WTC11 (cell line): ENCODE results near the gene SRP14. TPM values are rescaled to one million over a fixed set of nuclear protein-coding genes. Genes with fewer than 3 reads are reported as not detected.

Experiments
- ATAC-seq: fragments of 200-7000 bp; cut with Tn5 transposase; 2 replicates; pipeline ENCODE4 v1.10.0; 2021; ENCODE audit warnings: mild to moderate bottlenecking, moderate library complexity
- CTCF ChIA-PET: fragments of 300-600 bp; sonication (Branson Sonifier 250); formaldehyde crosslinking; loops from one replicate; lab custom pipeline; 2021; ENCODE audit warnings: antibody characterized with exemption; lab: Charles Lee
- POLR2A ChIA-PET: fragments of 350-600 bp; sonication (Branson Sonifier 250); formaldehyde crosslinking; loops from one replicate; lab custom pipeline; 2021; ENCODE audit warnings: antibody characterized with exemption; lab: Charles Lee
- DNase-seq: peaks from one replicate; pipeline ENCODE4 v3.0.0; 2021; ENCODE audit warnings: low spot score
- H3K27ac Mint-ChIP-seq: 2 replicates; pipeline ENCODE4 v1.8.0; 2021; ENCODE audit warnings: mixed read lengths
- H3K27me3 Mint-ChIP-seq: 2 replicates; pipeline ENCODE4 v1.8.0; 2021; ENCODE audit warnings: low read depth, mild to moderate bottlenecking, moderate library complexity, mixed read lengths
- H3K36me3 Mint-ChIP-seq: 2 replicates; pipeline ENCODE4 v1.8.0; 2021; ENCODE audit warnings: mixed read lengths
- H3K4me1 Mint-ChIP-seq: 2 replicates; pipeline ENCODE4 v1.8.0; 2022; ENCODE audit warnings: mixed read lengths
- H3K4me3 Mint-ChIP-seq: 2 replicates; pipeline ENCODE4 v1.8.0; 2021; ENCODE audit warnings: mild to moderate bottlenecking, moderate library complexity, mixed read lengths
- H3K9me3 Mint-ChIP-seq: 2 replicates; pipeline ENCODE4 v1.8.0; 2021; ENCODE audit warnings: mixed read lengths
- ETV6 ChIP-seq: sonication (generic); formaldehyde crosslinking; IDR thresholded peaks from 2 replicates; pipeline ENCODE4 v1.8.1; 2022; ENCODE audit warnings: mild to moderate bottlenecking, missing genetic modification reagents
- HMGA2 ChIP-seq: fragments of 250-450 bp; sonication (Bioruptor Pico); IDR thresholded peaks from 2 replicates; pipeline ENCODE4 v1.4.0; 2021; ENCODE audit warnings: mild to moderate bottlenecking, moderate library complexity
- NFATC4 ChIP-seq: fragments of 250-450 bp; sonication (Bioruptor Pico); IDR thresholded peaks from 2 replicates; pipeline ENCODE4 v1.9.0; 2021; ENCODE audit warnings: mild to moderate bottlenecking
- NFYB ChIP-seq: sonication (generic); formaldehyde crosslinking; conservative IDR thresholded peaks from 2 replicates; pipeline ENCODE4 v1.8.0; 2022; ENCODE audit warnings: low read depth, missing genetic modification reagents
- SOX15 ChIP-seq: fragments of 250-450 bp; sonication (Bioruptor Pico); IDR thresholded peaks from 2 replicates; pipeline ENCODE4 v1.9.0; 2021; ENCODE audit warnings: mild to moderate bottlenecking
- total RNA-seq: library from RNA; stranded (reverse); gene quantifications from 3 replicates; pipeline ENCODE4 v1.2.3, GENCODE V29; 2021
- TF ChIP-seq, protein P1 (sequence below): fragments of 250-450 bp; sonication (Bioruptor Pico); IDR thresholded peaks from 2 replicates; pipeline ENCODE4 v1.9.0; 2021; ENCODE audit warnings: mild to moderate bottlenecking, borderline replicate concordance
- TF ChIP-seq, protein P2 (sequence below): sonication (generic); formaldehyde crosslinking; IDR thresholded peaks from 2 replicates; pipeline ENCODE4 v1.8.1; 2023; ENCODE audit warnings: mild to moderate bottlenecking, missing genetic modification reagents
- TF ChIP-seq, protein P3 (sequence below): fragments of 250-450 bp; sonication (Bioruptor Pico); IDR thresholded peaks from 2 replicates; pipeline ENCODE4 v2.1.2; 2022; ENCODE audit warnings: mild to moderate bottlenecking, moderate library complexity
- TF ChIP-seq, protein P4 (sequence below): fragments of 250-450 bp; sonication (Bioruptor Pico); IDR thresholded peaks from 2 replicates; pipeline ENCODE4 v1.9.0; 2021; ENCODE audit warnings: moderate library complexity, mild to moderate bottlenecking, inconsistent platforms, borderline replicate concordance
- TF ChIP-seq, protein P5 (sequence below): sonication (generic); formaldehyde crosslinking; IDR thresholded peaks from 2 replicates; pipeline ENCODE4 v1.8.1; 2023; ENCODE audit warnings: mild to moderate bottlenecking, missing genetic modification reagents, moderate library complexity
- TF ChIP-seq, protein P6 (sequence below): sonication (generic); formaldehyde crosslinking; IDR thresholded peaks from 2 replicates; pipeline ENCODE4 v1.8.0; 2022; ENCODE audit warnings: mild to moderate bottlenecking, missing genetic modification reagents

SRP14 gene
- total RNA-seq, 1 experiment from 2014 or later, result 190 TPM

DNA sequence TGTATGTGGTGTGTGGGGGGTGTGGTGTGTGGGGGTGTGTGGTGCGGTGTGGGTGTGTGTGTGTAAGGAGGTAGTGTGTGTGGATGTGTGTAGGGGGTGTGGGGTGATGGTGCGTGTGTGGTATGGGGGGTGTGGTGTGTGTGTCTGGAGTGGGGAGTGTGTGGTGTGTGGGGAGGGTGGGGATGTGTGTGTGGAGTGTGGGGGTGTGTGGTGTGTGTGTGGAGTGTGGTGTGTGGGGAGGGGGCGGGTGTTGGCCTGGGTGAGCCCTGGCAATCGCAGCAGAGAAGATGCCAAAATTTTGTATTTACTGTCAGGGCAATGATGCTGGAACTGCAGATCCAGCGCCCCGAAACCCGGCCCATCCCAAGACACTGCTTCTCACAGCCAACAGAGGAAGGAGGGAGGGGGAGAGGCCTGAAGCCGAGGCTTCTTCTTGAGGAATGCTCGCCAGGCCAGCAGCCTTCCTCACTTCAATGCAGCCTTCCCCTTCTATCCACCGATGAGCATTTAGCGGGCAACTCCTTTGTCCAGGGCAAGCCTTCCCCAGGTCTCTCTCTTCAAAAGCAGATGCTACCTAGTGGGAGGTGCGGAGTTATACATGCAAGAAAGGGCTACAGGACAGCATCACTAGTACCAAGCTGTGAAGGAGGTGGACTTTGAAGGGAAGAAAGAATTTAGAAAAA is 11.9 kb upstream of the SRP14 start (continued):
- TF ChIP-seq, protein P1, sequence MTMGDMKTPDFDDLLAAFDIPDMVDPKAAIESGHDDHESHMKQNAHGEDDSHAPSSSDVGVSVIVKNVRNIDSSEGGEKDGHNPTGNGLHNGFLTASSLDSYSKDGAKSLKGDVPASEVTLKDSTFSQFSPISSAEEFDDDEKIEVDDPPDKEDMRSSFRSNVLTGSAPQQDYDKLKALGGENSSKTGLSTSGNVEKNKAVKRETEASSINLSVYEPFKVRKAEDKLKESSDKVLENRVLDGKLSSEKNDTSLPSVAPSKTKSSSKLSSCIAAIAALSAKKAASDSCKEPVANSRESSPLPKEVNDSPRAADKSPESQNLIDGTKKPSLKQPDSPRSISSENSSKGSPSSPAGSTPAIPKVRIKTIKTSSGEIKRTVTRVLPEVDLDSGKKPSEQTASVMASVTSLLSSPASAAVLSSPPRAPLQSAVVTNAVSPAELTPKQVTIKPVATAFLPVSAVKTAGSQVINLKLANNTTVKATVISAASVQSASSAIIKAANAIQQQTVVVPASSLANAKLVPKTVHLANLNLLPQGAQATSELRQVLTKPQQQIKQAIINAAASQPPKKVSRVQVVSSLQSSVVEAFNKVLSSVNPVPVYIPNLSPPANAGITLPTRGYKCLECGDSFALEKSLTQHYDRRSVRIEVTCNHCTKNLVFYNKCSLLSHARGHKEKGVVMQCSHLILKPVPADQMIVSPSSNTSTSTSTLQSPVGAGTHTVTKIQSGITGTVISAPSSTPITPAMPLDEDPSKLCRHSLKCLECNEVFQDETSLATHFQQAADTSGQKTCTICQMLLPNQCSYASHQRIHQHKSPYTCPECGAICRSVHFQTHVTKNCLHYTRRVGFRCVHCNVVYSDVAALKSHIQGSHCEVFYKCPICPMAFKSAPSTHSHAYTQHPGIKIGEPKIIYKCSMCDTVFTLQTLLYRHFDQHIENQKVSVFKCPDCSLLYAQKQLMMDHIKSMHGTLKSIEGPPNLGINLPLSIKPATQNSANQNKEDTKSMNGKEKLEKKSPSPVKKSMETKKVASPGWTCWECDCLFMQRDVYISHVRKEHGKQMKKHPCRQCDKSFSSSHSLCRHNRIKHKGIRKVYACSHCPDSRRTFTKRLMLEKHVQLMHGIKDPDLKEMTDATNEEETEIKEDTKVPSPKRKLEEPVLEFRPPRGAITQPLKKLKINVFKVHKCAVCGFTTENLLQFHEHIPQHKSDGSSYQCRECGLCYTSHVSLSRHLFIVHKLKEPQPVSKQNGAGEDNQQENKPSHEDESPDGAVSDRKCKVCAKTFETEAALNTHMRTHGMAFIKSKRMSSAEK (CRISPR knock-in tag), result no peak
- no peak for TF ChIP-seq ETV6 (CRISPR knock-in tag)
- TF ChIP-seq, protein P2, sequence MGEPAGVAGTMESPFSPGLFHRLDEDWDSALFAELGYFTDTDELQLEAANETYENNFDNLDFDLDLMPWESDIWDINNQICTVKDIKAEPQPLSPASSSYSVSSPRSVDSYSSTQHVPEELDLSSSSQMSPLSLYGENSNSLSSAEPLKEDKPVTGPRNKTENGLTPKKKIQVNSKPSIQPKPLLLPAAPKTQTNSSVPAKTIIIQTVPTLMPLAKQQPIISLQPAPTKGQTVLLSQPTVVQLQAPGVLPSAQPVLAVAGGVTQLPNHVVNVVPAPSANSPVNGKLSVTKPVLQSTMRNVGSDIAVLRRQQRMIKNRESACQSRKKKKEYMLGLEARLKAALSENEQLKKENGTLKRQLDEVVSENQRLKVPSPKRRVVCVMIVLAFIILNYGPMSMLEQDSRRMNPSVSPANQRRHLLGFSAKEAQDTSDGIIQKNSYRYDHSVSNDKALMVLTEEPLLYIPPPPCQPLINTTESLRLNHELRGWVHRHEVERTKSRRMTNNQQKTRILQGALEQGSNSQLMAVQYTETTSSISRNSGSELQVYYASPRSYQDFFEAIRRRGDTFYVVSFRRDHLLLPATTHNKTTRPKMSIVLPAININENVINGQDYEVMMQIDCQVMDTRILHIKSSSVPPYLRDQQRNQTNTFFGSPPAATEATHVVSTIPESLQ (CRISPR knock-in tag), result no peak
- no peak for TF ChIP-seq SOX15
- TF ChIP-seq, protein P3, sequence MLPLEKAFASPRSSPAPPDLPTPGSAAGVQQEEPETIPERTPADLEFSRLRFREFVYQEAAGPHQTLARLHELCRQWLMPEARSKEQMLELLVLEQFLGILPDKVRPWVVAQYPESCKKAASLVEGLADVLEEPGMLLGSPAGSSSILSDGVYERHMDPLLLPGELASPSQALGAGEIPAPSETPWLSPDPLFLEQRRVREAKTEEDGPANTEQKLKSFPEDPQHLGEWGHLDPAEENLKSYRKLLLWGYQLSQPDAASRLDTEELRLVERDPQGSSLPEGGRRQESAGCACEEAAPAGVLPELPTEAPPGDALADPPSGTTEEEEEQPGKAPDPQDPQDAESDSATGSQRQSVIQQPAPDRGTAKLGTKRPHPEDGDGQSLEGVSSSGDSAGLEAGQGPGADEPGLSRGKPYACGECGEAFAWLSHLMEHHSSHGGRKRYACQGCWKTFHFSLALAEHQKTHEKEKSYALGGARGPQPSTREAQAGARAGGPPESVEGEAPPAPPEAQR (CRISPR knock-in tag), result no peak
- TF ChIP-seq, protein P4, sequence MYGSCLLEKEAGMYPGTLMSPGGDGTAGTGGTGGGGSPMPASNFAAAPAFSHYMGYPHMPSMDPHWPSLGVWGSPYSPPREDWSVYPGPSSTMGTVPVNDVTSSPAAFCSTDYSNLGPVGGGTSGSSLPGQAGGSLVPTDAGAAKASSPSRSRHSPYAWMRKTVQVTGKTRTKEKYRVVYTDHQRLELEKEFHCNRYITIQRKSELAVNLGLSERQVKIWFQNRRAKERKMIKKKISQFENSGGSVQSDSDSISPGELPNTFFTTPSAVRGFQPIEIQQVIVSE, result no peak

DNA sequence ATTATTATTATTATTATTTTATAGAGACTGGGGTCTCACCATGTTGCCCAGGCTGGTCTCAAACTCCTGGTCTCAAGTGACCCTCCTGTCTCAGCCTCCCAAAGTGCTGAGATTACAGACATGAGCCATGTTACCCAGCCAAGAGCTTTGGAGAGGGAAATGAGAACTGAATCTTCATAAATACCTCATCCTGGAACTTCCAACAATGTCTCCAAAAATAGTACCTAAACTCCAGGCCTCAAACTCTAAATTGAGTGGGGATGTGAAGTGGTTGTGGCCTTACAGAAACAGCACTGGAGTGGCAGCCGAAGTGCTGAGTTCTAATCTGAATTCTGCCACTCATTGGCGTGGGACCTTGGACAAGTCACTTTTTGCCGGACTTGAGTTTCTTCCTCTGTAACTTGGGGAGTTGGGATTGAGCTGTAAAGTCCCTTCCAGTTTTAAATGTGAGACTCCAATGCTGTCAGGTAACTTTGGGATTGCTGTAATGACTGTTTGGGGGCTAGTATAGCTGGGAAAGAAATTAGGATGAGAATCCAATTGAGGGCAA is 10.0 kb upstream of the SRP14 start:
- peaks cover 53% of the 10 kb centered on the region for H3K4me1 Mint-ChIP-seq

More for the DNA sequence above, 10.0 kb upstream of the SRP14 start:
- ATAC-seq (no peak), DNase-seq (no peak)
- Mint-ChIP-seq H3K27ac (no peak overlapping the region), H3K4me3 (no peak overlapping the region), H3K36me3 (no peaks in the 10 kb centered on the region), H3K27me3 (no peaks in the 10 kb centered on the region), H3K9me3 (no peaks in the 10 kb centered on the region)
- ChIA-PET POLR2A (interaction anchor here (2.2 kb wide), 1 partner anchor 55 kb away, joined by 7 read pairs; no protein-coding TSS in a partner anchor), CTCF (interaction anchor here (1.8 to 7.6 kb wide), 5 partner anchors 11 to 230 kb away, joined by 4 to 120 read pairs (median 16); partner anchors contain the start of gene BMF)
- TF ChIP-seq NFYB (no peak), NFATC4 (CRISPR knock-in tag) (no peak), HMGA2 (CRISPR knock-in tag) (no peak)
- TF ChIP-seq, protein P5, sequence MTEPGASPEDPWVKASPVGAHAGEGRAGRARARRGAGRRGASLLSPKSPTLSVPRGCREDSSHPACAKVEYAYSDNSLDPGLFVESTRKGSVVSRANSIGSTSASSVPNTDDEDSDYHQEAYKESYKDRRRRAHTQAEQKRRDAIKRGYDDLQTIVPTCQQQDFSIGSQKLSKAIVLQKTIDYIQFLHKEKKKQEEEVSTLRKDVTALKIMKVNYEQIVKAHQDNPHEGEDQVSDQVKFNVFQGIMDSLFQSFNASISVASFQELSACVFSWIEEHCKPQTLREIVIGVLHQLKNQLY (CRISPR knock-in tag), result no peak
- TF ChIP-seq, protein P6, sequence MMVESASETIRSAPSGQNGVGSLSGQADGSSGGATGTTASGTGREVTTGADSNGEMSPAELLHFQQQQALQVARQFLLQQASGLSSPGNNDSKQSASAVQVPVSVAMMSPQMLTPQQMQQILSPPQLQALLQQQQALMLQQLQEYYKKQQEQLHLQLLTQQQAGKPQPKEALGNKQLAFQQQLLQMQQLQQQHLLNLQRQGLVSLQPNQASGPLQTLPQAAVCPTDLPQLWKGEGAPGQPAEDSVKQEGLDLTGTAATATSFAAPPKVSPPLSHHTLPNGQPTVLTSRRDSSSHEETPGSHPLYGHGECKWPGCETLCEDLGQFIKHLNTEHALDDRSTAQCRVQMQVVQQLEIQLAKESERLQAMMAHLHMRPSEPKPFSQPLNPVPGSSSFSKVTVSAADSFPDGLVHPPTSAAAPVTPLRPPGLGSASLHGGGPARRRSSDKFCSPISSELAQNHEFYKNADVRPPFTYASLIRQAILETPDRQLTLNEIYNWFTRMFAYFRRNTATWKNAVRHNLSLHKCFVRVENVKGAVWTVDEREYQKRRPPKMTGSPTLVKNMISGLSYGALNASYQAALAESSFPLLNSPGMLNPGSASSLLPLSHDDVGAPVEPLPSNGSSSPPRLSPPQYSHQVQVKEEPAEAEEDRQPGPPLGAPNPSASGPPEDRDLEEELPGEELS (CRISPR knock-in tag), result no peak
